Left lung (tissue), 10 donors: Measurements from ENCODE around the gene GAPDHS. TPM values are rescaled to one million over a fixed set of nuclear protein-coding genes. Genes with fewer than 3 reads are reported as not detected.

Experiments
- ATAC-seq: fragments of 200-7000 bp; cut with Tn5 transposase; one replicate; pipeline ENCODE4 v1.9.1; 2020; ENCODE audit warnings: moderate library complexity
- DNase-seq, 4 donors: peaks; one replicate each; pipeline ENCODE4 v3.0.0-alpha.2; 2013 to 2020
- H3K27ac ChIP-seq, 2 donors: fragments of 200-600 bp; sonication (generic) in 1 of 2; one replicate each; pipeline versions ENCODE4 v1.5.0 to v1.8.0; 2020 to 2021
- H3K27me3 ChIP-seq, 2 donors: fragments of 200-600 bp; sonication (generic) in 1 of 2; one replicate each; pipeline versions ENCODE4 v1.5.0 to v1.8.0; 2020 to 2021
- H3K36me3 ChIP-seq, 2 donors: fragments of 200-600 bp; sonication (generic) in 1 of 2; one replicate each; pipeline versions ENCODE4 v1.5.0 to v1.8.0; 2020 to 2021
- H3K4me1 ChIP-seq, 2 donors: fragments of 200-600 bp; one replicate each; pipeline ENCODE4 v1.8.0; 2021
- H3K4me3 ChIP-seq, 2 donors: fragments of 200-600 bp; sonication (generic) in 1 of 2; one replicate each; pipeline versions ENCODE4 v1.5.0 to v1.8.0; 2020 to 2021; ENCODE audit warnings: mild to moderate bottlenecking in 1 of 2
- H3K9me3 ChIP-seq, 2 donors: fragments of 200-600 bp; sonication (generic) in 1 of 2; one replicate each; pipeline versions ENCODE4 v1.5.0 to v1.8.0; 2020 to 2021
- intact Hi-C, 2 donors: fragments of 100-400 bp; cut with DNase I; formaldehyde crosslinking; loops; one replicate each; pipeline versions ENCODE4 v1.11.2 to v1.14.2; 2022
- polyA plus RNA-seq, 6 donors: library from polyadenylated mRNA; unstranded; fragments of 120-200 nt; gene quantifications; one replicate each; pipeline ENCODE4 v1.2.1, GENCODE V29; 2013; ENCODE audit not compliant: insufficient read length in 6 of 6
- total RNA-seq, 2 donors: library from RNA; stranded (reverse); fragmentation: NEBNext Ultra II Directional; extraction: Animal tissue kit (Norgen Biotek cat#: 25700); gene quantifications; one replicate each; pipeline ENCODE4 v1.2.1, GENCODE V29; 2021
- TF ChIP-seq, protein P1 (sequence below), 2 donors: fragments of 200-600 bp; sonication (generic) in 1 of 2; IDR thresholded peaks; one replicate each; pipeline versions ENCODE4 v1.5.0 to v1.8.0; 2021; ENCODE audit warnings: antibody characterized with exemption in 2 of 2
- donor health status: DM: no; HTN: yes; CAD: no.
- donor health status: DM: no; HTN: no; CAD: no.

GAPDHS gene
- total and polyA plus RNA-seq, 8 donors = not detected

DNA sequence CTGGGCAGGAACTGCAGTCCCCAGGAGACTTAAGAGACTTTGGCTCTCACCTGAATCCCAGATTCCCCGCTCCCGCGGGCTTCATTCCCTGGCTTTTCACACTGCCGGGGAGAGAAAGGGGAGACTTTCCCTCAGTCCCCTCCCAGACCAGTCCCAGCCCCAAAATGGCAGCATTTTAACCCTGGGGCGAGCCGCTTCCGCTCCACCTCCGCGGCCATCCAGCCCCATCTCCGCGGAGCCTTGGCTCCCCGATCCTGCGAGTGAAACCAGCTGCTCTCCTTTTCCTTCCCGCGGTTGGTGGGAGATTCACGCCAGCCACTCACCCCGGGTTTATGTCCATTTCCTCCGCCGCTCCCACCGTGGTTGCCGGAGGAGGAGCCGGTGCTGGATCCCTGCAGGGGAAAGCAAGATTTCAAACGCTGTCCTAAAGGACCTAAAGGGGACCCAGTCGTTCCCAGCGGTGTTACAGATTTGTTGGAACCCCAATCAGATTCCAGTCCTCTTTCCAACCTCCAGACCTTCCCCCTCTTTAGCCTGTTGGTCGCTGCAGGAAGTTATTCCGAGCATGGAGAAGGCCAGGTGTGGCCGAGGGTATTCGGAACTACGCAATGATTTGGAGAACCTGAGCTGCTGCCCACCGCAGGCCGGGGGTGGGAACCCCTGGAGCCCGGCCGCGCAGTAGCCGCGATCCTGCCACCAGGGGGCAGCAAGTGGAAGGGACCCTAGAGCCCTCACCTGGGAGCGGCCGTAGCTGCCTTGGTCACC is 23.2 kb upstream of the GAPDHS start:
- ATAC-seq (peak; percentile 93), DNase-seq (peak; percentile 77 to 96 (median 87))
- Histone ChIP-seq H3K27ac (peak overlapping the region; percentile 63 to 80), H3K4me1 (peaks cover 0 to 7% of the 10 kb centered on the region in 2 donors), H3K27me3 (peaks cover 4 to 83% of the 10 kb centered on the region in 2 donors), H3K4me3 (peak overlapping the region; percentile 34 to 39), H3K9me3 (no peaks in the 10 kb centered on the region), H3K36me3 (no peaks in the 10 kb centered on the region)
- intact Hi-C loops = no loop called here
- TF ChIP-seq, protein P1, sequence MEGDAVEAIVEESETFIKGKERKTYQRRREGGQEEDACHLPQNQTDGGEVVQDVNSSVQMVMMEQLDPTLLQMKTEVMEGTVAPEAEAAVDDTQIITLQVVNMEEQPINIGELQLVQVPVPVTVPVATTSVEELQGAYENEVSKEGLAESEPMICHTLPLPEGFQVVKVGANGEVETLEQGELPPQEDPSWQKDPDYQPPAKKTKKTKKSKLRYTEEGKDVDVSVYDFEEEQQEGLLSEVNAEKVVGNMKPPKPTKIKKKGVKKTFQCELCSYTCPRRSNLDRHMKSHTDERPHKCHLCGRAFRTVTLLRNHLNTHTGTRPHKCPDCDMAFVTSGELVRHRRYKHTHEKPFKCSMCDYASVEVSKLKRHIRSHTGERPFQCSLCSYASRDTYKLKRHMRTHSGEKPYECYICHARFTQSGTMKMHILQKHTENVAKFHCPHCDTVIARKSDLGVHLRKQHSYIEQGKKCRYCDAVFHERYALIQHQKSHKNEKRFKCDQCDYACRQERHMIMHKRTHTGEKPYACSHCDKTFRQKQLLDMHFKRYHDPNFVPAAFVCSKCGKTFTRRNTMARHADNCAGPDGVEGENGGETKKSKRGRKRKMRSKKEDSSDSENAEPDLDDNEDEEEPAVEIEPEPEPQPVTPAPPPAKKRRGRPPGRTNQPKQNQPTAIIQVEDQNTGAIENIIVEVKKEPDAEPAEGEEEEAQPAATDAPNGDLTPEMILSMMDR (IDR thresholded peaks at IDR 0.05) = peak; percentile 95 to 98

- intact Hi-C loops = no loop called here
- no peak for DNase-seq
Observed at GRCh38 chr19:35510626-35510964, 22.7 kb upstream of the GAPDHS start.

DNA sequence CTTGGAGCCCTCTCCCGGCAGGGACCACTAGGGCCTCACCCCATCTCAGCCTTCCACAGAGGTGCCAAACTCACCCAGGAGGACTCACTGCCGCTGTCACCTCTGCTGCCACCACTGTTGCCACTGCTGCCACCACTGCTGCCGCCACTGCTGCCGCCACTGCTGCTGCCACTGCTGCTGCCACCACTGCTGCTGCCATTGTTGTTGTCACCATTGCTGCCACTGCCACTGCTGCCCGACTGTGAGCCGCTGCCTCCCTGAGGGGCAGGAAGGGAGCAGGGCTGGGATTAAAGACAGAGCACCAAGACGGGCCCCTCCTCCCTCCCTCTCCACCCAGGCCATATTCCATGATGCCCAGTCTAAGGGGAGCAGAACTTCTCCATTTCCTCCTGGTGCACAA is 21.9 kb upstream of the GAPDHS start:
- Histone ChIP-seq H3K27me3 (peaks cover 4 to 81% of the 10 kb centered on the region in 2 donors), H3K27ac (no peak overlapping the region), H3K4me3 (no peak overlapping the region), H3K4me1 (peaks cover 0 to 7% of the 10 kb centered on the region in 2 donors), H3K9me3 (no peaks in the 10 kb centered on the region), H3K36me3 (no peaks in the 10 kb centered on the region)
- DNase-seq (no peak), ATAC-seq (no peak)
- TF ChIP-seq, protein P1 (IDR thresholded peaks at IDR 0.05) = no peak
- intact Hi-C loops = no loop called here

More at GRCh38 chr19:35510626-35510964, 22.7 kb upstream of the GAPDHS start:
- H3K4me3 ChIP-seq = peak overlapping the region in 1 of 2 donors; percentile 39
- ATAC-seq = no peak
- TF ChIP-seq, protein P1 (IDR thresholded peaks at IDR 0.05) = peak in 1 of 2 donors; percentile 18
- H3K9me3 ChIP-seq = no peaks in the 10 kb centered on the region
- peaks cover 4 to 81% of the 10 kb centered on the region in 2 donors for H3K27me3 ChIP-seq
- peaks cover 0 to 7% of the 10 kb centered on the region in 2 donors for H3K4me1 ChIP-seq
- peak overlapping the region in 1 of 2 donors; percentile 80 for H3K27ac ChIP-seq
- no peaks in the 10 kb centered on the region for H3K36me3 ChIP-seq

- peaks cover 0 to 7% of the 10 kb centered on the region in 2 donors for H3K4me1 ChIP-seq
- no peak for DNase-seq
- no peak for ATAC-seq
- H3K27me3 ChIP-seq = peaks cover 4 to 66% of the 10 kb centered on the region in 2 donors
- intact Hi-C loops = no loop called here
- no peak overlapping the region for H3K27ac ChIP-seq
- H3K9me3 ChIP-seq = no peaks in the 10 kb centered on the region
- TF ChIP-seq, protein P1 (IDR thresholded peaks at IDR 0.05) = no peak
- no peak overlapping the region for H3K4me3 ChIP-seq
- H3K36me3 ChIP-seq = no peaks in the 10 kb centered on the region
Observed at GRCh38 chr19:35512831-35513627, 20.2 kb upstream of the GAPDHS start.
